ENCODE data around the gene S100Z.
"Not testable (repeated sequence)": the region's sequence is repeated elsewhere in the genome, so short reads cannot be mapped to it uniquely, and the experiment has no call there.

Gene S100Z

DNA sequence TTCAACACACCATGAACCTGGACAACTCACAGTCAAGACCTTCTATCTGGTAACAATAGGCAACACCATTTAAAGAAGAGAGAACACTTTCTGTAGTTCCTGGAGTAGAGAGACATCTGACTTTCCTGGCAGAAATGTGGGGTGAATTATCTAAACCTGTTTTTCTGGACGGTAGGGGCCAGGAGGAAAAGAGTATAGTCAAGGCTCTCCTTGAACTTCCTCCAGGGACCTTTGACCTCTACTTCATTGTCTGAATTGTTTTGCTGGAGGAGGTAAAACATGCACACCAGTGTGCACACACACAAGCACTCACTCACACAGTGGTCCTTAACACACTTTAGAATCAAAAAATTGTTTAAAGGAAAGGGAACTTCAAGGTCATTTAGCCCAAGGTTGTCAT, 13.2 kb downstream of the S100Z start:
- no peak for DNase-seq
- intact Hi-C loops (cut with DNase I), result loop anchor here (10.0 kb wide), 1 partner anchor 632 kb away; the partner anchor contains the start of gene WDR41

DNA sequence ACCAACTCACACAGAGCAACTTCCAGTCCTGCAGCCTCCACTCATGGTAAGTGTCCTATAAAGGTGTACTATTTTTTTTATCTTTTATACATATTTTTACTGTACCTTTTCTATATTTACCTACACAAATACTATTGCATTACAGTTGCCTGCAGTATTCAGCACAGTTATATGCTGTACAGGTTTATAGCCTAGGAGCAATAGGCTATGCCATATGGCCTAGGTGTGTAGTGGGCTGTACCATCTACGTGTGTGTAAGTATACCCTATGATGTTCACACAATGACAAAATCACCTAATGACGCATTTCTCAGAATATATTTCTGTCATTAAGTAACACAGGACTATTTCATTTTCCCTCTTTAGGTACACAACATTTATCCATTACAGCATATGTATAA, 16.7 kb downstream of the S100Z start:
- intact Hi-C loops (cut with DNase I), result loop anchor here (2.0 to 10.0 kb wide), 2 partner anchors 150 to 628 kb away; partner anchors contain the start of gene WDR41
- DNase-seq, result no peak

DNA sequence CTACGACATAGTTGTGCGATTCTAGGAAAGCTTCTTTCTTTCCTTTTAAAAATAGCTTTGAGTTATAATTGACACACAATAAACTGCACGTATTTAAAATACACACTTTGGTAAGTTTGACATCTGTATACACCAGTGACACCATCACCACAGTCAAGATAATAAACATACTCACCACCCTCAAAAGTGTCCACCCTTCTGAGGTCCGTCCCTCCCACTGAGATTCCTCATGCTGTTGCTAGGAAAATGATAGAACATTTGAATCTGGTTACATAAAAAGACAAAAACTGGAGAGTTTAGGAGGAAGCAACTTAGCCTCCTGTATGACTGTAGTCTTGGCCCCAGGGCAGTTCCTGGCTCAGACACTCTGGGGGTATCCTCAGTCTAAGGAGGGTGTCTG, 17.2 kb downstream of the S100Z start:
- intact Hi-C loops (cut with DNase I), result loop anchor here (2.0 to 10.0 kb wide), 2 partner anchors 150 to 628 kb away; partner anchors contain the start of gene WDR41
- DNase-seq, result no peak

DNA sequence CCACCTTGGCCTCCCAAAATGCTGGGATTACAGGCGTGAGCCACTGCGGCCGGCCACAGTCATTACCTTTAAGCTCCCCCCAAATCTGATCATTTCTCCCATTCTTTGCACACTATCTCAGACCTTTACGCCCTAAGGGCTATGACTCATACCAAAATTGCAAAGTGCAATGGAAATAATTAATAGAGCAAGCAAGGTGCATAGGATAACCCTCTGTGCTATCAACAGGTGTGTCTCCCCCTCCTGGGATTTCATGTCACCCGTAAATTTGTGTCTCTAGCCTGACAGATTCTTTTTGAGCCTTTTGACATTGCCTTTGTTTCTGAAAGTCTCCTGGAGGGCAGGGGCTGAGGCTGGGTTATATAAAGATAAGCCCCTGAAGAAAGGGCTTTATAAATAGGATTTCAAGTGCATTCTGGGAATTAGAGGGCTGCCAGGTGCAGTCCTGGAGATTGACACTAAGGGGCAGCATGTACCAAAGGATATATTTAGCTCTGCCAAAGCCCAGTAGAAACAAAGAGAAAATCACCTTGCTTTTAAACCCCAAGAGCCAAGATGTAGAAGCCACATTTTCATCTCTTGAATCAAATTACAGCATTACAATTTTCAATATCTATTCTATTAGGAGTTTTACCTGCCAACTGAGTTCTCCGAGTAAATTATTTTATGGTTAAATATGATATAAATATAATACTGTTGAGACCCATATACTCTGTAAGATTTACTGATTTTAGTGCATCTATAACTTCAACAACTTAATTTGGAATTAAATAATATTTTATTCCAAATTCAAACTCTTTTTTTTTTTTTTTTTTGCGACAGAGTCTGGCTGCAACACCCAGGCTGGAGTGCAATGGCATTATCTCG, 18.2 kb downstream of the S100Z start:
- peak in 41 of 42 donors; percentile 13 to 88 (median 70) for DNase-seq
- intact Hi-C loops (cut with DNase I), result loop anchor here (2.0 to 10.0 kb wide), 2 partner anchors 149 to 627 kb away; partner anchors contain the start of gene WDR41

DNA sequence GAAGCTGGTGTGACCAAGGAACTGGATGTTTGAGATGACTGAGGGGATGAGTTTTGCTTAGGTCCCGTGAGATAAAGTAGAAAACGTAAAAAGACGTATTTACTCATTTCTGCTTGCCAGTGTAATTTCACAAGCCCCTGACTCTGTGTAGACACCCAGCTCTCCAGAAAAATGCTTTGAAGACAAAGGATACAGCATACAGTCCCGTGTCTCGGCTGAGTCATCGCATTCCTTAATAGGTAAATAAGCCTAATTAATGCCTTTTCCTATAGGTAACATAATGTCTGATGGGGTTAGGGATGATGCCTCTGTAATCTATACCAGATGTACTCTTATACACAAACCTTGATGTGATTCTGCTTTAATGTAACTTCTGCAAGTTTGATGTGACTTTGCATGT, 20.2 kb downstream of the S100Z start:
- intact Hi-C loops (cut with DNase I), result no loop called here
- no peak for DNase-seq

DNA sequence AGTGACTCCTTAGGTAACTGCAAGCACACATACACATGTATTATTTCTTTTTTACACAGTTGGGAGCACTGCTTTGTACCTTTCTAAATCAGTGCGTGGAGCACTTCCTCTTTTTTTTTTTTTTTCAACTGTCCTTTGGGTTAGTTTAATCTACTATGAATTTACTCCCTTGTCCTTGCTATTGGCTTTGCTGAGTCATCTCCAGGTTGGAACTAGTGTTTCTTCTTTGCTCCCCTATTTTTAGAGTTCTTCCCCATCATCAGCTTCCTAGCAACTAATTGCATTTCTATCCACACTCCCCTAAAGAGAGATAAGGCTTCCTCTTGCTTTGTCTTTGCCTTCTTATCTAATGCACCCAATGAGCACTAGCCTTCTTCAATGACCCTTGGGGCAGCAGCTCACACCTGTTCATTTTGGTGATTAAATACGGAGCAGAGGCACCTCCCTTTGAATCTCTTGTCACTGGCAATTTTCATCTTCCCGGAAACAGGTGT, 24.3 kb downstream of the S100Z start:
- no peak for DNase-seq
- intact Hi-C loops (cut with DNase I), result no loop called here

DNA sequence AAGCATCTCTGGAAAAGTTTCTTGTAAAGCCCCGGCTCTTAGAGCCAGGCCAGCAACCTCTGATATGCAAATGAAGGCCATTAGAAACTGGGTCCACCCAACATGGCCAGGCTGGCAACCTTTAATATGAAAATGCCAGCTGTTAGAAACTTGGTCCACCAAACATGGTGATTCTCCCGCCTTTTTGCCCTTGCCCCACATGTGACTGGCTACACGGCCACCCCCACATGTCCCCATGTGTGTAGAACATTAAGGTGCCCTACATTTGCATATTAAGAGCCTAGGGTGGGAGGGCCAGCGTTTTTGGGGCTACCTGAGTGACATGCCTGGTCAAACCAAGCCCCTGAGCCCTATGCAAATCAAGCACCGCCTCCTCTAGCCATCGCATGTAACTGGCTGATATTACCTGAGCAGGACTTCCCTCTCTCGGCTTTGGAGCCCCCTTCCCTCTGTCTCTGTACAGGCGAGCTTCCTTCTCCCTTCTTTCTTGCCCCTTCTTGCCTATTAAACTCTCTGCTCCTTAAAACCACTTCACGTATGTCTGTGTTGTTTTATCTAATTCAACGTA, 39.0 kb downstream of the S100Z start:
- no peak for DNase-seq

DNA sequence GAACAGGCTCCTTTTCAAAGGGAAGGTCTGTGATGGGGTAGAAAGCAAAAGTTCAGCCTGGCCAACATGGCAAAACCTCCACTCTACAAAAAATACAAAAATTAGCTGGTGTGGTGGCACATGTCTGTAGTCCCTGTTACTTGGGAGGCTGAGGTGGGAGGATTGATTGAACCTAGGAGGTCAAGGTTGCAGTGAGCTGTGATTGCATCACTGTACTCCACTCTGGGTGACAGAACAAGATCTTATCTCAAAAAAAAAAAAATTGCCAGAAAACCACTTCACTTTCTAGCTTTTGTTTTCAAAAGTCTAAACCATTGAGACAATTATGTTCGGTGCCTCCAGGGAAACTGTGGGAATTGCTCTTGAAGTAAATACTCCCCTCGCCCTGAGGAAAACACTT, 43.5 kb downstream of the S100Z start:
- no peak for DNase-seq
- intact Hi-C loops (cut with DNase I), result no loop called here

More for the DNA sequence above, 39.0 kb downstream of the S100Z start:
- intact Hi-C loops (cut with DNase I), result no loop called here

DNA sequence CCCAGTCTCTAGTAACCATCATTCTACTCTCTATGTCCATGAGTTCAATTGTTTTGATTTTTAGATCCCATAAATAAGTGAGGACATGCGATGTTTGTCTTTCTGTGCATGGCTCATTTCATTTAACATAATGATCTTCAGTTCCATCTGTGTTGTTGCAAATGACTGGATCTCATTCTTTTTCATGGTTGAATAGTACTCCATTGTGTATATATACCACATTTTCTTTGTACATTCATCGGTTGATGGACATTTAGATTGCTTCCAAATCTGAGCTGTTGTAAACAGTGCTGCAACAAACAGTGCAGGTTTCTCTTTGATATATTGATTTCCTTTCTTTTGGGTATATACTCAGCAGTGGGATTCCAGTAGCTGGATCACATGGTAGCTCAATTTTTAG, 46.4 kb downstream of the S100Z start:
- DNase-seq, result no peak
- intact Hi-C loops (cut with DNase I), result no loop called here

DNA sequence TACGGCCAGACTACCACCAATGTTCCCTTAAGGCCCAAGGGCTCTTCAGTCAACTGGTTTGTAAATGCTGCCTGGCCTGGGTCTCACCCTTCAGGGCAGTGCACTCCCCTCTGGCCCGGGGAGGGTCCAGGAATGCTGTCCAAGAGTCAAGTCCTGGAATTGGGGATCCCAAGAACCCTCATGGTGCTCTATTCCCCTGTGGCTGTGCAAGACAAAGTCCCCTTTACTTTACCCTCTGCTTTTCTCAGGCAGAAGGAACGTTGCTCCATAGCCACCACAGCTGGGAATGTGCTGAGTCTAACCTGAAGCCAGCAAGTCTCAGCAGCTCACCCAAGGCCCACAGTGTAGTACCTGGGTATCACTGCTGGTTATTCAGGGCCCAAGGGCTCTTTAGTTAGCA, 51.7 kb downstream of the S100Z start:
- no peak for DNase-seq

DNA sequence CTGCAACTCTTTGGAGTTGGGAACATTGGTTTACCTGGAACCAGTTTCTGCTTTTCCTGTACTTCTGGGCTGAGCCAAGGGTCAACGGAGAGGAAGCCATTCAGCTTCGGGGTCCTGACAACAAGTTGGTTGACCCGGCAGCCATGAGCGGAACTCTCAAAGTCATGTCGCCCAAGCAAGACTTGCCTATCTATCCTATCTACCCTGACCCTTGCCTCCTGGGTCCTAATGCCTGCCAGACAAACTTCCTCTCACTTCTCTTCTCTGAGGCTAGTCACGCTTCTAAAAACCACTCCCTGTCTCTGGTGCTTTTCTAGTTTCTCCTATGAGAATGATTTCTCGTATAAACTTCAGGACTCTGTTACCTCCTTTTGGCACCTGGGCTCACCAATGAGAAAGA, 58.4 kb downstream of the S100Z start:
- intact Hi-C loops (cut with DNase I), result no loop called here
- DNase-seq, result no peak

More for the DNA sequence above, 51.7 kb downstream of the S100Z start:
- intact Hi-C loops (cut with DNase I), result no loop called here

DNA sequence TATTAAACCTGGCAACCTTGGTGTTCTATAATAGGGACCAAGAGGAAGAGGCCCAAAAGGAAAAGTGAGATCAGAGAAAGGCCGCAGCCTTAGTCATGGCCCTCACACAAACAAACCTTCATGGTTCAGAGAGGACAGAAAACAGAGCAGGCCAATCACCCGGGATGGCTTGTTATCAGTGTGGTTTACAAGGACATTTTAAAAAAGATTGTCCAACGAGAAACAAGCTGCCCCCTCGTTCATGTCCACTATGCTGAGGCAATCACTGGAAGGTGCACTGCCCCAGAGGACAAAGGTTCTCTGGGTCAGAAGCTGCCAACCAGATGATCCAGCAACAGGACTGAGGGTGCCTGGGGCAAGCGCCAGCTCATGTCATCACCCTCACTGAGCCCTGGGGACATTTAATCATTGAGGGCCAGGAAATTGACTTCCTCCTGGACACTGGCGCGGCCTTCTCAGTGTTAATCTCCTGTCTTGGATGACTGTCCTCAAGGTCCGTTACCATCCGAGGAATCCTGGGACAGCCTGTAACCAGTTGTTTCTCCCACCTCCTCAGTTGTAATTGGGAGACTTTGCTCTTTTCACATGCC, 60.6 kb downstream of the S100Z start:
- DNase-seq; intact Hi-C loops (cut with DNase I): not testable (repeated sequence)

DNA sequence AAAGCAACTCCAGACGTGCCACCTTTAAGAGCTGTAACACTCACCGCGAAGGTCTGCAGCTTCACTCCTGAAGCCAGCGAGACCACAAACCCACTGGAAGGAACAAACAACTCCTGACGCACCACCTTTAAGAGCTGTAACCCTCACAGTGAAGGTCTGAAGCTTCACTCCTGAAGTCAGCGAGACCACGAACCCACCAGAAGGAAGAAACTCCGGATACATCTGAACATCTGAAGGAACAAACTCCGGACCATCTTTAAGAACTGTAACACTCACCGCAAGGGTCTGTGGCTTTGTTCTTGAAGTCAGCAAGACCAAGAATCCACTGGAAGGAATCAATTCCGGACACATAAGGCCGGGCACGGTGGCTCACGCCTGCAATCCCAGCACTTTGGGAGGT, 64.9 kb downstream of the S100Z start:
- intact Hi-C loops (cut with DNase I); DNase-seq: not testable (repeated sequence)

DNA sequence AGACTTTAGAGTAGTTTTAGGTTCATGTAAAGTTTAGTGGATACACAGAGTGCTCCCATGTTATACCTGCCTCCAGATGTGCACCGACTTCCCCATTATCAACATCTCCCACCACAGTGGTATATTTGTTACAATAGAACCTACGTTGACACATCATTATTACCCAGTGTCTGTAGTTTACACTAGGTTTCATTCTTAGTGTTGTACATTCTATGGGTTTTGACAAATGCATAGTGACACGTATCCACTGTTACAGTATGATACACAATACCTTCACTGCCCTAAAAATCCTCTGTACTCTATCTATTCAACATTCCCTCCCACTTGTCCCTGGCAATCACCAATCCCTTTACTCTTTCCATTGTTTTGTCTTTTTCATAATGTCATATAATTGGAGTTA, 68.7 kb downstream of the S100Z start:
- no peak for DNase-seq
- intact Hi-C loops (cut with DNase I), result no loop called here

DNA sequence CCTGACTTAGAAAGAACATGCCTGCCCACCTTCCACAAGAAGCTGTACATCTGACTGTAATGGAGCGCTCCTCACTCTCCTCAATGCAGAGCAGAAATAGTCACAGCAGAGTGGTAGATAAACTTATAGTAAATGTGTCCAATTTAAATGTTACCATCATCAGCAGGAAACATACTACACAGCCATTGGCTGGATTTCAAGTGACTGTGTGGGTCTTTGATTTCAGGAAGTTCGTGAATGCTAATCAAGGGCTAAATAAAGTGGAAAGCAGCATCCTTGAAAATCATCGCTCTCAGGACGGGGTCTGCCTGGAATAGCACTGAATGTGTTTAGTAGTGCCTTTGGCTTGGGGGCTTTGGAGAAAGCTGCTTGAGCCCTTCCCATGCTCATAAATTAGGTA, 70.7 kb downstream of the S100Z start:
- no peak for DNase-seq
- intact Hi-C loops (cut with DNase I), result no loop called here

DNA sequence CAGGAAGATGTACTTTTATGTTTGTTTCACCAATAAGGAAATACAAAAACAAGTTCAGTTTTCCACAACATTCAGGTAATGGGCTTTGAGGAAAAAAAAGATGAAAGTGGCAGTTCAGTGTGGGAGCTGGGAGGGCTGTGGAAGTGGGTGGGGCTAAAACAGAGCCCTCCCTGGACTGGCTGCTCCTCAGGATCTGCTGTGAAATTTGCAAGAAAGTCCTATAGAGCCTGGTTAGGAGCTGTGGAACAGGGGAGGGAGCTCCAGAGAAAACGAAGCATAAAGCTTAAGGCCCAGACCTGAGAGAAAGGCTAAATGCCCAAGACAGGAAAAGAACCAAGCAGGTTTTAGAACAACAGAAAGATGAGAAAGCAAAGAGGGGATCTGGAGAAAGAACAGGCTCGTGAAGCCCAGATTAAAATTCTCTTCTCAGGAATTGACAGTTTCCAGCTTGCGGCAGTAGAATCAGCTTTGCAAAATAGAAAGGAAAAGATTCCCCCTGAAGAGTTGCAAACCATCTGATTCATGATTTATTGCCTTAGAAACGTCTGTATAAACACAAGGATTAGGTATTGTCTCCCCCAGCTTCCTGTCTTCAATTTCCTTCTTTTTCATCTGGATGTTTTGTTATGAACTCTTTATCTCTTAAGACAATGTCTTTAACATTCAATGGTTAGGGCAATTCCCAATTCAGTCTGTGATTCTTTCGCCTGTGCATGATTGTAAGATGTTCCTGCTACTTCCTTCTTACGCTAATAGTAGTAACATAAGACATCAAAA, 76.7 kb downstream of the S100Z start:
- intact Hi-C loops (cut with DNase I), result no loop called here
- no peak for DNase-seq

DNA sequence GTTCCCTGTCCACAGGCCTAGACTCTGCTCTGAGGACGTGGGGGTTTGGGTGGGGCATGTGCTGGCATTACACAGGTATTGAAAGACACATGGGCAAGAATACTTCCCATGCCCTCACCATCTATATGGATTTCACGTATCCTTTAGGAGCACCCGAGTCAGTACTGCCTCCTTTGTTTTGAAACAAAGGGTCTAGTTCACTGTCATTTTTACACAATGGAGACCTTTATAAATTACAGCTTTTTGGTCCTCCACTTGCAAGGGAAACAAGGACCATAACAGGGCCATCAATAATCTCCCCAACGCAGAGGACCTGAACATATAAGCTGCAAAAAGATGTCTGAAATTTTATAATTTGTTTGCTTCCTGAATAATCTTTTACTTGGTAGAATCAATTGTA, 78.1 kb downstream of the S100Z start:
- intact Hi-C loops (cut with DNase I), result no loop called here
- peak in 3 of 42 donors; percentile 10 to 22 (median 18) for DNase-seq

DNA sequence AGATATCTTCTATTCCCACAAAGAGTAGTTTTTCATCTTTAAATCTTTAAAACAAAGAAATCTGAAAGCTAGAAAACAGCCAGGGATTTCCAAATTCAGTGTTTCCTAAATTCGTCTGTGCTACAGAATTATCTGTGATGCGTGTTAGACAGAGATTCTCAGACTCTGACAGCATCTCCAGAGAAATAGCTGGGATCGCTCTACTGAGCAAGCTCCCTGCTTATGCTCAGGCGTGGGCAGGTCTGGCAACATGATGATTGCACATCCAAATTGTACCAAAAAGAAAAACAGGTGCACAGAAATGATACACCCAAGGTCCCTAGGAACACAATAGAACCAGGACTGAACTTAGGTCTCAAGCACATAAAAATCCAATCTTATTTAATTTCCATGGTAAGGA, 80.3 kb downstream of the S100Z start:
- peak in 28 of 42 donors; percentile 15 to 81 (median 52) for DNase-seq

DNA sequence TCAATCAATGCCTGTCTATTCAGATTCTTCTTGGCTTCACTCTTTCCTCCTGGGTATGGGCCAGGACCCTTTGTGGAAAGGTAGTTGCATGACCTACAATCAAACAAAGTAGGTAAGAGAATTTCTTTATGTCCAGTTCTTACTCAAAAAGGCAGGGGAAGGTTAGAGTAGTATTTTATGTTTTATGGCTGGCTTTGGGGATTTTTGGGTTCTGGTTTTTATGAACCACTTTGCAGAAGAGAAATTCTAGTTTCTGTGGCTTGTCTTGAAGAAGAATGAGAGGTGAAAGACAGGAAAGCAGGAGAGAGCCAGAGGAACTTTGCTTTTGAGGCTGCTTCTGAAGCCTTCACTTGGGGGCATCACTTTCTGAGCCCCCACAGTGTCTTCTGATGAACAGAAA, 88.4 kb downstream of the S100Z start:
- no peak for DNase-seq
- intact Hi-C loops (cut with DNase I), result no loop called here

More for the DNA sequence above, 80.3 kb downstream of the S100Z start:
- intact Hi-C loops (cut with DNase I), result no loop called here
